H1 (cell line): Measurements from ENCODE around the gene TOB1. TPM values are rescaled to one million over a fixed set of nuclear protein-coding genes. Genes with fewer than 3 reads are reported as not detected.

Experiments used
- CTCF ChIA-PET: fragments of 300-600 bp; sonication (Branson Sonifier 250); formaldehyde crosslinking; loops from one replicate; lab custom pipeline; 2021; ENCODE audit not compliant: partially characterized antibody; lab: Charles Lee
- POLR2A ChIA-PET: fragments of 300-600 bp; sonication (Branson Sonifier 250); formaldehyde crosslinking; loops from one replicate; lab custom pipeline; 2021; ENCODE audit warnings: inconsistent platforms; ENCODE audit not compliant: partially characterized antibody; lab: Charles Lee
- DNase-seq, 2 experiments: peaks; one replicate each; pipeline versions ENCODE4 v3.0.0 to v3.0.0-alpha.2; 2010 to 2022; ENCODE audit warnings: low spot score in 2 of 2, low read depth in 1 of 2, mixed read lengths in 1 of 2
- FAIRE-seq: peaks from 2 replicates; lab custom pipeline; 2011; peaks lifted over from hg19 to GRCh38; lab: Jason Lieb, UNC
- H2AFZ ChIP-seq: 2 replicates; pipeline ENCODE4 v1.8.1; 2012; ENCODE audit warnings: low read length, inconsistent platforms
- H2AK5ac ChIP-seq: 2 replicates; pipeline ENCODE4 v1.6.1; 2013; ENCODE audit warnings: low read depth, low read length
- H2BK120ac ChIP-seq: replicated peaks from 2 replicates; pipeline ENCODE3; 2013; ENCODE audit warnings: low read depth, low read length, inconsistent platforms
- H2BK12ac ChIP-seq: 2 replicates; pipeline ENCODE4 v1.6.1; 2013; ENCODE audit warnings: low read depth, low read length
- H2BK15ac ChIP-seq: 2 replicates; pipeline ENCODE4 v1.6.1; 2013; ENCODE audit warnings: low read length
- H2BK20ac ChIP-seq: 2 replicates; pipeline ENCODE4 v1.6.1; 2013; ENCODE audit warnings: low read length
- H2BK5ac ChIP-seq: 2 replicates; pipeline ENCODE4 v1.6.1; 2013; ENCODE audit warnings: low read depth, low read length
- H3K14ac ChIP-seq: 2 replicates; pipeline ENCODE4 v1.6.1; 2013; ENCODE audit warnings: inconsistent platforms; ENCODE audit not compliant: insufficient read length
- H3K18ac ChIP-seq: 2 replicates; pipeline ENCODE4 v1.6.1; 2013; ENCODE audit warnings: low read length; ENCODE audit errors: extremely low read depth
- H3K23ac ChIP-seq: 2 replicates; pipeline ENCODE4 v1.6.1; 2013; ENCODE audit warnings: inconsistent platforms; ENCODE audit not compliant: insufficient read length
- H3K23me2 ChIP-seq: 2 replicates; pipeline ENCODE4 v1.6.1; 2013; ENCODE audit warnings: low read depth, low read length
- H3K27ac ChIP-seq: 2 replicates; pipeline ENCODE4 v1.6.1; 2011; ENCODE audit warnings: low read depth, low read length, inconsistent platforms
- H3K27me3 ChIP-seq, 4 experiments: replicated peaks in 1 of 4; 1 replicate in 1 of 4; 2 replicates in 3 of 4; pipeline versions ENCODE4 v1.6.1 to v1.8.1; 2011 to 2013; ENCODE audit warnings: low read length in 3 of 4, mild to moderate bottlenecking in 3 of 4, inconsistent platforms in 2 of 4, mixed read lengths in 2 of 4, moderate library complexity in 1 of 4; ENCODE audit not compliant: control insufficient read depth in 3 of 4, insufficient read depth in 3 of 4; ENCODE audit errors: extremely low read depth in 1 of 4
- H3K36me3 ChIP-seq, 4 experiments: 2 replicates each; pipeline versions ENCODE4 v1.6.1 to v1.8.1; 2011 to 2013; ENCODE audit warnings: mild to moderate bottlenecking in 4 of 4, low read length in 3 of 4, moderate library complexity in 2 of 4, control low read depth in 1 of 4, inconsistent platforms in 1 of 4; ENCODE audit not compliant: insufficient read depth in 4 of 4, control insufficient read depth in 2 of 4
- H3K4ac ChIP-seq: replicated peaks from 2 replicates; pipeline ENCODE3; 2013; ENCODE audit warnings: low read length, low read depth, mixed read lengths, inconsistent platforms; ENCODE audit not compliant: insufficient read length
- H3K4me1 ChIP-seq, 4 experiments: replicated peaks in 1 of 4; 1 replicate in 1 of 4; 2 replicates in 3 of 4; pipeline versions ENCODE4 v1.6.1 to v1.8.1; 2011 to 2013; ENCODE audit warnings: low read length in 3 of 4, inconsistent platforms in 2 of 4, mixed read lengths in 1 of 4; ENCODE audit not compliant: insufficient read depth in 4 of 4, control insufficient read depth in 3 of 4
- H3K4me2 ChIP-seq, 2 experiments: 2 replicates each; pipeline versions ENCODE4 v1.6.1 to v1.8.1; 2011 to 2013; ENCODE audit warnings: low read depth in 2 of 2, low read length in 2 of 2, control low read depth in 1 of 2, inconsistent platforms in 1 of 2, mild to moderate bottlenecking in 1 of 2; ENCODE audit not compliant: insufficient read depth in 1 of 2
- H3K4me3 ChIP-seq, 4 experiments: fragments of 200-600, 300-600 bp in 1 of 4; sonication (generic), shearing (Covaris generic), sonication (Bioruptor Twin) in 1 of 4; 2 replicates each; pipeline versions ENCODE4 v1.5.1 to v1.8.1; 2011 to 2016; ENCODE audit warnings: low read length in 4 of 4, low read depth in 3 of 4, control low read depth in 2 of 4, inconsistent platforms in 2 of 4, mild to moderate bottlenecking in 2 of 4, mixed read lengths in 1 of 4, moderate library complexity in 1 of 4; ENCODE audit not compliant: insufficient read depth in 2 of 4; ENCODE audit errors: extremely low read depth in 1 of 4
- H3K56ac ChIP-seq: replicated peaks from 2 replicates; pipeline ENCODE3; 2013; ENCODE audit warnings: low read depth, mild to moderate bottlenecking, mixed read lengths, low read length, inconsistent platforms; ENCODE audit not compliant: insufficient read length
- H3K79me1 ChIP-seq: 2 replicates; pipeline ENCODE4 v1.6.1; 2013; ENCODE audit warnings: low read depth, low read length, control low read depth
- H3K79me2 ChIP-seq, 2 experiments: 2 replicates each; pipeline versions ENCODE4 v1.6.1 to v1.8.1; 2012 to 2013; ENCODE audit warnings: low read length in 2 of 2, mild to moderate bottlenecking in 2 of 2, inconsistent platforms in 1 of 2; ENCODE audit not compliant: insufficient read depth in 2 of 2, control insufficient read depth in 1 of 2
- H3K9ac ChIP-seq, 4 experiments: replicated peaks in 1 of 4; 1 replicate in 1 of 4; 2 replicates in 3 of 4; pipeline versions ENCODE4 v1.6.1 to v1.8.1; 2011 to 2013; ENCODE audit warnings: low read depth in 3 of 4, low read length in 3 of 4, control low read depth in 2 of 4, mild to moderate bottlenecking in 2 of 4, moderate library complexity in 2 of 4, inconsistent platforms in 1 of 4; ENCODE audit errors: extremely low read depth in 1 of 4
- H3K9me3 ChIP-seq, 2 experiments: 2 replicates each; pipeline versions ENCODE4 v1.6.1 to v1.8.1; 2012 to 2013; ENCODE audit warnings: mild to moderate bottlenecking in 2 of 2, moderate library complexity in 2 of 2, control low read depth in 1 of 2, inconsistent platforms in 1 of 2, low read depth in 1 of 2, low read length in 1 of 2, mixed read lengths in 1 of 2; ENCODE audit not compliant: insufficient read depth in 2 of 2
- H4K20me1 ChIP-seq, 2 experiments: replicated peaks in 1 of 2; 2 replicates each; pipeline versions ENCODE3 to v1.8.1; 2011 to 2013; ENCODE audit warnings: inconsistent platforms in 2 of 2, low read length in 2 of 2, mild to moderate bottlenecking in 1 of 2; ENCODE audit not compliant: insufficient read depth in 2 of 2, control insufficient read depth in 1 of 2
- H4K5ac ChIP-seq: 2 replicates; pipeline ENCODE4 v1.6.1; 2013; ENCODE audit warnings: low read length, low read depth, mixed read lengths, inconsistent platforms; ENCODE audit not compliant: insufficient read length
- H4K8ac ChIP-seq: 2 replicates; pipeline ENCODE4 v1.8.0; 2013; ENCODE audit warnings: mild to moderate bottlenecking, moderate library complexity, low read length, inconsistent platforms; ENCODE audit not compliant: insufficient read depth; ENCODE audit errors: extremely low read depth
- H4K91ac ChIP-seq: replicated peaks from 2 replicates; pipeline ENCODE3; 2013; ENCODE audit warnings: low read length, mixed read lengths, inconsistent platforms; ENCODE audit not compliant: insufficient read length
- CEBPB ChIP-seq: IDR thresholded peaks from 2 replicates; pipeline ENCODE4 v1.6.1; 2012; ENCODE audit warnings: low read depth, low read length
- CREB1 ChIP-seq: IDR thresholded peaks from 2 replicates; pipeline ENCODE4 v1.6.1; 2012; ENCODE audit warnings: inconsistent platforms
- HDAC2 ChIP-seq, 2 experiments: fragments of 300-600 bp in 1 of 2; sonication (generic) in 1 of 2; IDR thresholded peaks; 2 replicates each; pipeline ENCODE4 v1.6.1; 2011 to 2012; ENCODE audit warnings: low read depth in 2 of 2, low read length in 2 of 2, mild to moderate bottlenecking in 2 of 2, moderate library complexity in 2 of 2, borderline replicate concordance in 1 of 2, inconsistent platforms in 1 of 2
- POLR2AphosphoS5 ChIP-seq: IDR thresholded peaks from 2 replicates; pipeline ENCODE4 v1.6.1; 2011; ENCODE audit warnings: low read depth, low read length
- SUZ12 ChIP-seq: fragments of 200-600 bp; sonication (generic); IDR thresholded peaks from 2 replicates; pipeline ENCODE4 v1.6.1; 2012; ENCODE audit warnings: mild to moderate bottlenecking, inconsistent platforms, low read length, moderate library complexity, mixed read lengths
- TBP ChIP-seq: IDR thresholded peaks from 2 replicates; pipeline ENCODE4 v1.6.1; 2011; ENCODE audit warnings: low read depth, low read length, improper control_type of control experiment
- ZNF274 ChIP-seq: IDR thresholded peaks from 2 replicates; pipeline ENCODE4 v1.7.0; 2012; ENCODE audit warnings: low read length, borderline replicate concordance; ENCODE audit errors: extremely low read depth
- WGBS, 2 experiments: shearing (Covaris generic) in 1 of 2; methylation state at CpG; one replicate each; pipeline versions ENCODE4 v1.1.6 to v1.1.7; 2013 to 2015; ENCODE audit warnings: low lambda C conversion rate in 2 of 2, mixed read lengths in 2 of 2, inconsistent platforms in 1 of 2, low coverage in 1 of 2, missing lambda C conversion rate in 1 of 2; ENCODE audit not compliant: insufficient replicate concordance in 2 of 2, insufficient coverage in 1 of 2, insufficient read length in 1 of 2; ENCODE audit errors: extremely low coverage in 1 of 2, missing lambda C conversion rate in 1 of 2; 5-methylcytosine and 5-hydroxymethylcytosine counted together
- polyA plus RNA-seq, 7 experiments: library from polyadenylated mRNA; depleted of rRNA in 3 of 7; stranded (reverse) in 5 of 7; unstranded in 2 of 7; fragments of >200 nt in 5 of 7; fragments of 200-250 nt in 2 of 7; gene quantifications; 1 replicate in 5 of 7; 2 replicates in 1 of 7; 4 replicates in 1 of 7; pipeline versions ENCODE4 v1.2.1 to v1.2.3, GENCODE V29; 2011 to 2013; ENCODE audit warnings: missing spikeins in 2 of 7, mixed read lengths in 2 of 7
- total RNA-seq: library from RNA; stranded (reverse); fragmentation: NEBNext Ultra II Directional; extraction: Animal tissue kit (Norgen Biotek cat#: 25700); gene quantifications from 2 replicates; pipeline ENCODE4 v1.2.1, GENCODE V29; 2021

TOB1 gene
- total and polyA plus RNA-seq, 2 of the 8 experiments (the other 6 are each of a cell fraction or from before 2014, with no cell fraction given) = 14.4 to 20.8 TPM

- H3K4me1 ChIP-seq = peaks cover 0 to 5% (median under 1%) of the 10 kb centered on the region in 4 experiments; a peak in 4 of 7 replicates
- no peaks in the 10 kb centered on the region for H4K20me1 ChIP-seq
- FAIRE-seq (no peak), DNase-seq (no peak)
- no peak overlapping the region for H2AK5ac ChIP-seq
- 95% methylated on average over 5 of the region's 5 CpGs; no CpG with 5 or more reads in 1 of the 2 experiments for WGBS, 2 experiments
- H2BK120ac ChIP-seq = no peak overlapping the region
- peaks cover 0 to 3% of the 10 kb centered on the region in 2 experiments; a peak in 2 of 4 replicates for H3K9me3 ChIP-seq
- H3K27ac ChIP-seq = no peak overlapping the region
- CTCF ChIA-PET = interaction anchor here (1.0 to 2.4 kb wide), 7 partner anchors 13 to 71 kb away, joined by 3 to 11 read pairs (median 3); partner anchors contain the start of gene TOB1
- no peak overlapping the region for H3K14ac ChIP-seq
- H3K4me2 ChIP-seq = no peak overlapping the region
- H3K79me2 ChIP-seq = no peaks in the 10 kb centered on the region
- no peak overlapping the region for H3K9ac ChIP-seq
- H3K36me3 ChIP-seq = no peaks in the 10 kb centered on the region
- H4K8ac ChIP-seq = no peak overlapping the region
- H3K27me3 ChIP-seq = no peaks in the 10 kb centered on the region
- H3K79me1 ChIP-seq = no peaks in the 10 kb centered on the region
- no peak overlapping the region; the same call in 1 of the 2 replicates for H2BK12ac ChIP-seq
- no peak overlapping the region for H4K91ac ChIP-seq
- H3K23me2 ChIP-seq = no peaks in the 10 kb centered on the region
- TF ChIP-seq CREB1 (no peak), TBP (no peak), CEBPB (no peak), POLR2AphosphoS5 (no peak), SUZ12 (no peak), ZNF274 (no peak), HDAC2 (IDR thresholded peaks at IDR 0.05; ENCODE audit: borderline replicate concordance in 1 of 2, low read depth in 2 of 2, low read length in 2 of 2) (no peak)
- no peak overlapping the region for H3K56ac ChIP-seq
- H3K4ac ChIP-seq = no peak overlapping the region
- H2BK15ac ChIP-seq = no peak overlapping the region
- no peak overlapping the region for H3K4me3 ChIP-seq
- H2BK20ac ChIP-seq = no peak overlapping the region
- H3K23ac ChIP-seq = no peak overlapping the region
- H2AFZ ChIP-seq = no peak overlapping the region
- H4K5ac ChIP-seq = no peak overlapping the region
- POLR2A ChIA-PET = interaction anchor here (0.6 to 7.5 kb wide), 4 partner anchors 18 to 101 kb away, joined by 3 to 72 read pairs (median 4); partner anchors contain the start of gene TOB1
- H3K18ac ChIP-seq = no peak overlapping the region
- H2BK5ac ChIP-seq = no peak overlapping the region
Observed at GRCh38 chr17:50883850-50884438, 17.8 kb upstream of the TOB1 start.
